Nephron progenitor cell (in vitro differentiated cells): ENCODE data around the gene KRTAP10-7.
"Not testable (repeated sequence)": the region's sequence is repeated elsewhere in the genome, so short reads cannot be mapped to it uniquely, and the experiment has no call there.

Experiments used
- DNase-seq: peaks from one replicate; pipeline ENCODE4 v3.0.0; 2021
- H3K27ac Mint-ChIP-seq: 2 replicates; pipeline ENCODE4 v1.8.0; 2021; ENCODE audit warnings: mild to moderate bottlenecking, moderate library complexity, mixed read lengths
- H3K27me3 Mint-ChIP-seq: 2 replicates; pipeline ENCODE4 v1.8.0; 2021; ENCODE audit warnings: mild to moderate bottlenecking, low read depth, mixed read lengths; ENCODE audit not compliant: poor library complexity
- H3K36me3 Mint-ChIP-seq: 2 replicates; pipeline ENCODE4 v1.8.0; 2021; ENCODE audit warnings: low read depth, mixed read lengths
- H3K4me1 Mint-ChIP-seq: 2 replicates; pipeline ENCODE4 v1.8.0; 2021; ENCODE audit warnings: mixed read lengths
- H3K4me3 Mint-ChIP-seq: 2 replicates; pipeline ENCODE4 v1.8.0; 2021; ENCODE audit warnings: mild to moderate bottlenecking, moderate library complexity, mixed read lengths
- H3K9me3 Mint-ChIP-seq: 2 replicates; pipeline ENCODE4 v1.8.0; 2021; ENCODE audit warnings: mild to moderate bottlenecking, moderate library complexity, mixed read lengths
- CTCF ChIP-seq: fragments of 200-600 bp; sonication (generic); IDR thresholded peaks from 2 replicates; pipeline ENCODE4 v1.5.0; 2021; ENCODE audit warnings: antibody characterized with exemption

KRTAP10-7 gene

GRCh38 chr21:44579833-44580144 is 20.6 kb upstream of the KRTAP10-7 start:
- no peak for TF ChIP-seq CTCF
- H3K36me3 Mint-ChIP-seq: peaks cover 8% of the 10 kb centered on the region
- no peak overlapping the region for H3K27ac Mint-ChIP-seq
- H3K27me3 Mint-ChIP-seq: peaks cover 13% of the 10 kb centered on the region
- H3K4me1 Mint-ChIP-seq: peaks cover 19% of the 10 kb centered on the region
- DNase-seq: no peak
- peaks cover 70% of the 10 kb centered on the region for H3K9me3 Mint-ChIP-seq
- H3K4me3 Mint-ChIP-seq: no peak overlapping the region

DNA sequence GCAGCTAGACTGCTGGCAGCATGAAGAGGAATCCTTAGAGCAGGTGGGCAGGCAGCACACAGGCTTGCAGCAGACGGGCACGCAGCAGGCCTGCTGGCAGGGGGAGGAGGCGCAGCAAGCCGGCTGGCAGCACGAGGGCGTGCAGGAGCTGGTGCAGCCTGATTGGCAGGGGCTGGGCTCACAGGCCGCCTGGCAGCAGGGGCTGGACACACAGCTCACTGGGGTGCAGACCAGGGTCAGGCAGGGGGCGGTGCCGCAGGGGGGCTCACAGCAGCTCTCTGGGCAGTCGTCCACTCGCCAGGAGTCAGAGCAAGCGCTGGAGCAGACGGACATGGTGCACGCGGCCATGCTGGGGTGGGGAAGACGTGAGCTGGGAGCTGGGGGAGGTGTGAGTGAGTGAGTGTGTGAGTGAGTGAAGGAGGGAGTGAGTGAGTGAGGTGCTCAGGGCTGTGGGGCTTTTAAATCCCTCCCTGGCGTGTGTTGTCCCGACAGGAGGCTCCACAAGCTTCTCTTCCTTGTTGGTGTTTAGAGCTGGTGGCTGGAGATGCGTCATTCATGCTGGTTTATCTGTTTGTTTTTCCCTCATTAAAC is 20.1 kb upstream of the KRTAP10-7 start, which contains the start of gene KRTAP10-5:
Gene KRTAP10-5 (minus strand): TSS at position 374 of the 591 bp plus-strand sequence. CDS start 26 bp downstream, at position 348.
- H3K36me3 Mint-ChIP-seq, DNase-seq, H3K4me3 Mint-ChIP-seq, H3K27ac Mint-ChIP-seq: not testable (repeated sequence)
- Mint-ChIP-seq H3K4me1 (peaks cover 14% of the 10 kb centered on the region), H3K9me3 (peaks cover 68% of the 10 kb centered on the region), H3K27me3 (peaks cover 15% of the 10 kb centered on the region)

- H3K27me3 Mint-ChIP-seq: peaks cover 12% of the 10 kb centered on the region
- H3K9me3 Mint-ChIP-seq: peaks cover 68% of the 10 kb centered on the region
- no peak for DNase-seq
- H3K4me1 Mint-ChIP-seq: peaks cover 9% of the 10 kb centered on the region
- H3K27ac Mint-ChIP-seq: no peak overlapping the region
- H3K4me3 Mint-ChIP-seq: no peak overlapping the region
- H3K36me3 Mint-ChIP-seq: peaks cover 5% of the 10 kb centered on the region
- TF ChIP-seq CTCF: no peak
These were observed 19.2 kb upstream of the KRTAP10-7 start for GRCh38 chr21:44581158-44581557.

GRCh38 chr21:44582055-44582454 is 18.3 kb upstream of the KRTAP10-7 start:
- no peak for DNase-seq
- H3K27ac Mint-ChIP-seq: no peak overlapping the region
- TF ChIP-seq CTCF: no peak
- H3K9me3 Mint-ChIP-seq: peaks cover 70% of the 10 kb centered on the region
- H3K4me3 Mint-ChIP-seq: no peak overlapping the region
- H3K36me3 Mint-ChIP-seq: peaks cover 5% of the 10 kb centered on the region
- H3K4me1 Mint-ChIP-seq: peaks cover 9% of the 10 kb centered on the region
- peaks cover 12% of the 10 kb centered on the region for H3K27me3 Mint-ChIP-seq

DNA sequence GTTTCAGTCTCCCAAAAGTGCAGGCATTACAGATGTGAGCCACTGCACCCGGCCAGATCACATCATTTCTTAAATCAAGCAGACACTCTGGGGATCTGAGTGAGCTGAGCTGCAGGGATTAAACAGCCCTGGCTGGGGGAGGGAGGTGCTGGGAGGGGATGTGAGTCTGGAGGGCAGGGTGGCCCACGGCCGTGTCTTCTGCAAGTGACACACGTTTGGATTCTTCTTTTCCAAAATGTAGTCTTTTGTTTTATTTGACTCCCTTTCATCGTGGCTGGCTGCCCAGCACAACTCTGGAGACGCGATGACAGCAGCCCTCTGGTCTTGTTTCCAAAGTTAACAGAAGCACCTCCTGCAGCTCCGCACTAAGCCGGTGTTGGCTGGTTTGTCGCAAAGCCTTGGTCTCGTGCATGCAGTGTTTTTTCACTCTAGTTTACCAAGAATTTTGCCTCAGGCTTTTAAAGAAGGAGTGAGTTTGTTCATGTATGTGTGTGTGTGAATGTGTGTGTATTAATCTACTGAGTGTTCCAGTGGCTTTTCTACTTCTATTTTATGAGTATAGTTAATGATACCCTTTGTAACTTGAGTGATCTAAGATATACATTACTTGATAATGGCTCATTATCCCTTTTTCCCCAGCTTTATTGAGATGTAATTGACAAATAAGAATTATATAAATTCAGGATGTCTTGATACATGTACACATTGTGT is 17.2 kb upstream of the KRTAP10-7 start:
- Mint-ChIP-seq H3K27ac (no peak overlapping the region), H3K36me3 (peaks cover 5% of the 10 kb centered on the region), H3K9me3 (peaks cover 69% of the 10 kb centered on the region), H3K27me3 (peaks cover 9% of the 10 kb centered on the region), H3K4me3 (no peak overlapping the region), H3K4me1 (peaks cover 9% of the 10 kb centered on the region)
- DNase-seq: no peak
- no peak for TF ChIP-seq CTCF

GRCh38 chr21:44583800-44584147 is 16.6 kb upstream of the KRTAP10-7 start:
- Mint-ChIP-seq H3K27me3 (peaks cover 9% of the 10 kb centered on the region), H3K36me3 (peaks cover 5% of the 10 kb centered on the region), H3K9me3 (peaks cover 68% of the 10 kb centered on the region), H3K4me3 (no peak overlapping the region), H3K27ac (no peak overlapping the region), H3K4me1 (peaks cover 9% of the 10 kb centered on the region)
- TF ChIP-seq CTCF: no peak
- DNase-seq: no peak
